H9 (cell line): ENCODE measurements around the gene SESN2. TPM values are rescaled to one million over a fixed set of nuclear protein-coding genes. Genes with fewer than 3 reads are reported as not detected.
A peak's percentile ranks its signal among the peaks of the same experiment; 100 is the strongest.

Experiments
- DNase-seq: peaks from one replicate; pipeline ENCODE4 v3.0.0-alpha.2; 2017
- H2AFZ ChIP-seq: one replicate; pipeline ENCODE4 v1.6.1; 2013; ENCODE audit warnings: mild to moderate bottlenecking, low read length, control low read depth, moderate library complexity
- H2AK5ac ChIP-seq: 2 replicates; pipeline ENCODE4 v1.6.1; 2013; ENCODE audit warnings: low read length, control low read depth, mixed read lengths; ENCODE audit not compliant: insufficient read length
- H2BK120ac ChIP-seq: one replicate; pipeline ENCODE4 v1.6.1; 2013; ENCODE audit warnings: low read depth, mild to moderate bottlenecking, low read length, control low read depth, inconsistent platforms; ENCODE audit not compliant: poor library complexity, severe bottlenecking
- H2BK12ac ChIP-seq: 2 replicates; pipeline ENCODE4 v1.6.1; 2013; ENCODE audit warnings: low read length, control low read depth, mixed read lengths, low read depth; ENCODE audit not compliant: insufficient read length
- H2BK15ac ChIP-seq: 2 replicates; pipeline ENCODE4 v1.6.1; 2013; ENCODE audit warnings: low read depth, low read length, control low read depth
- H2BK20ac ChIP-seq: one replicate; pipeline ENCODE4 v1.6.1; 2013; ENCODE audit warnings: low read depth, mild to moderate bottlenecking, low read length, control low read depth, inconsistent platforms; ENCODE audit not compliant: poor library complexity, severe bottlenecking
- H2BK5ac ChIP-seq: 2 replicates; pipeline ENCODE4 v1.6.1; 2013; ENCODE audit warnings: low read length, control low read depth, mixed read lengths; ENCODE audit not compliant: insufficient read length
- H3K14ac ChIP-seq: 2 replicates; pipeline ENCODE4 v1.6.1; 2013; ENCODE audit warnings: low read length, control low read depth; ENCODE audit not compliant: insufficient read depth
- H3K18ac ChIP-seq: 2 replicates; pipeline ENCODE4 v1.6.1; 2013; ENCODE audit warnings: low read depth, mild to moderate bottlenecking, mixed read lengths, low read length, control low read depth; ENCODE audit not compliant: insufficient read length
- H3K23ac ChIP-seq: 2 replicates; pipeline ENCODE4 v1.6.1; 2013; ENCODE audit warnings: low read length, control low read depth, mixed read lengths, low read depth; ENCODE audit not compliant: insufficient read length
- H3K23me2 ChIP-seq: 2 replicates; pipeline ENCODE4 v1.6.1; 2013; ENCODE audit warnings: low read depth, mild to moderate bottlenecking, mixed read lengths, low read length, control low read depth; ENCODE audit not compliant: insufficient read length, poor library complexity, severe bottlenecking
- H3K27ac ChIP-seq: 2 replicates; pipeline ENCODE4 v1.5.1; 2013; ENCODE audit warnings: low read length, control low read depth, mixed read lengths, low read depth; ENCODE audit not compliant: insufficient read length
- H3K27me3 ChIP-seq: 2 replicates; pipeline ENCODE4 v1.6.1; 2013; ENCODE audit warnings: low read length, control low read depth, inconsistent platforms; ENCODE audit not compliant: insufficient read depth
- H3K4ac ChIP-seq: 2 replicates; pipeline ENCODE4 v1.6.1; 2013; ENCODE audit warnings: low read depth, mild to moderate bottlenecking, control low read depth, inconsistent platforms, low read length, moderate library complexity
- H3K4me1 ChIP-seq: 2 replicates; pipeline ENCODE4 v1.6.1; 2013; ENCODE audit warnings: low read length, control low read depth, inconsistent platforms; ENCODE audit not compliant: insufficient read depth
- H3K4me2 ChIP-seq: 2 replicates; pipeline ENCODE4 v1.6.1; 2013; ENCODE audit warnings: low read length, control low read depth, mixed read lengths; ENCODE audit not compliant: insufficient read length, insufficient read depth
- H3K56ac ChIP-seq: 2 replicates; pipeline ENCODE4 v1.6.1; 2013; ENCODE audit warnings: low read depth, mild to moderate bottlenecking, mixed read lengths, low read length, control low read depth; ENCODE audit not compliant: insufficient read length
- H3K79me1 ChIP-seq: 2 replicates; pipeline ENCODE4 v1.6.1; 2013; ENCODE audit warnings: low read depth, mild to moderate bottlenecking, moderate library complexity, low read length, control low read depth, inconsistent platforms; ENCODE audit not compliant: insufficient read depth, poor library complexity, severe bottlenecking
- H3K79me2 ChIP-seq: 2 replicates; pipeline ENCODE4 v1.6.1; 2013; ENCODE audit warnings: low read length, control low read depth, inconsistent platforms; ENCODE audit not compliant: insufficient read depth
- H3K9ac ChIP-seq: 2 replicates; pipeline ENCODE4 v1.6.1; 2013; ENCODE audit warnings: low read length, control low read depth, mixed read lengths; ENCODE audit not compliant: insufficient read length; ENCODE audit errors: extremely low read depth
- H3K9me3 ChIP-seq: one replicate; pipeline ENCODE4 v1.6.1; 2013; ENCODE audit warnings: low read depth, low read length, inconsistent platforms; ENCODE audit not compliant: control insufficient read depth
- H3T11ph ChIP-seq: one replicate; pipeline ENCODE4 v1.6.1; 2013; ENCODE audit warnings: mild to moderate bottlenecking, low read length, control low read depth, inconsistent platforms
- H4K20me1 ChIP-seq: one replicate; pipeline ENCODE4 v1.6.1; 2013; ENCODE audit not compliant: control insufficient read depth, insufficient read length, insufficient read depth
- H4K5ac ChIP-seq: 2 replicates; pipeline ENCODE4 v1.6.1; 2013; ENCODE audit warnings: low read depth, mild to moderate bottlenecking, mixed read lengths, low read length, control low read depth; ENCODE audit not compliant: insufficient read length
- H4K8ac ChIP-seq: replicated peaks from 2 replicates; pipeline ENCODE4 v1.6.1; 2013; ENCODE audit warnings: low read length, control low read depth, mixed read lengths, low read depth; ENCODE audit not compliant: insufficient read length
- H4K91ac ChIP-seq: 2 replicates; pipeline ENCODE4 v1.6.1; 2013; ENCODE audit warnings: low read depth, mild to moderate bottlenecking, moderate library complexity, mixed read lengths, low read length, control low read depth; ENCODE audit not compliant: insufficient read length
- H3K27ac Mint-ChIP-seq, 3 experiments: 2 replicates in 2 of 3; 3 replicates in 1 of 3; pipeline ENCODE4 v1.8.0; 2020 to 2021; ENCODE audit warnings: mixed read lengths in 3 of 3, mild to moderate bottlenecking in 1 of 3, moderate library complexity in 1 of 3
- H3K27me3 Mint-ChIP-seq: 2 replicates; pipeline ENCODE4 v1.8.0; 2021; ENCODE audit warnings: low read depth, mild to moderate bottlenecking, moderate library complexity, mixed read lengths
- H3K36me3 Mint-ChIP-seq, 3 experiments: 2 replicates in 2 of 3; 3 replicates in 1 of 3; pipeline ENCODE4 v1.8.0; 2020 to 2021; ENCODE audit warnings: low read depth in 3 of 3, mixed read lengths in 3 of 3; ENCODE audit not compliant: insufficient read depth in 1 of 3
- H3K4me1 Mint-ChIP-seq, 2 experiments: 2 replicates each; pipeline ENCODE4 v1.8.0; 2020; ENCODE audit warnings: mixed read lengths in 2 of 2
- H3K4me3 Mint-ChIP-seq, 2 experiments: 2 replicates in 1 of 2; 3 replicates in 1 of 2; pipeline ENCODE4 v1.8.0; 2020 to 2021; ENCODE audit warnings: mild to moderate bottlenecking in 2 of 2, mixed read lengths in 2 of 2, moderate library complexity in 1 of 2
- H3K9me3 Mint-ChIP-seq, 2 experiments: 2 replicates in 1 of 2; 3 replicates in 1 of 2; pipeline ENCODE4 v1.8.0; 2020; ENCODE audit warnings: mild to moderate bottlenecking in 2 of 2, mixed read lengths in 2 of 2, moderate library complexity in 1 of 2
- CTCF ChIP-seq: fragments of 200-600 bp; sonication (generic); conservative IDR thresholded peaks from 3 replicates; pipeline ENCODE4 v1.8.0; 2021; ENCODE audit warnings: antibody characterized with exemption, mild to moderate bottlenecking
- WGBS: extraction: QIAGEN DNeasy Blood & Tissue Kit; methylation state at CpG from one replicate; pipeline ENCODE4 v1.1.7; 2013; ENCODE audit warnings: missing lambda C conversion rate, low lambda C conversion rate, mixed read lengths; ENCODE audit not compliant: insufficient read length; ENCODE audit errors: extremely low coverage; 5-methylcytosine and 5-hydroxymethylcytosine counted together
- total RNA-seq: library from RNA; stranded (reverse); gene quantifications from 2 replicates; pipeline ENCODE4 v1.2.1, GENCODE V29; 2021

The SESN2 gene
- total RNA-seq, 1 experiment from 2014 or later = 24.6 TPM

DNA sequence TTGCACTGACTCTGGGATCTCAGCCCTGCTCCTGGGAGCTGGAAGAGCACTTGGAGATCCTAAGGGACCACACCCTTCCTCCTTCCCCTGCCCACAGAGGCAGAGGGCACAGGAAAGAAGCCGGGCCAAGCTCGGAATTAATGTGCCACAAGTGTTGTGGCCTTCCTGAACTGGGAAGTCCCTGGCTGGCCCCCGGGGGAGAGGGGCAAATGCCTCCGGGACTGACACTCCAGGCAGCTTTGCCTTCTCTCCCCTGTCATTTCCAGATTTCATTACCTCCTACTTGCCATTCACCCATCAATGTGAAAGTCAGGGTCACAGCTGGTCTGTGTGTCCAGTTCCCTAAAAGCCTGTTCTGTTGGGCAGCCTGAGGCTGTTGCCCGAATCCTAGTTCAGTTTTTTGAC lies 21.7 kb downstream of the SESN2 start:
- Histone ChIP-seq H3K4me1 (no peaks in the 10 kb centered on the region), H3K14ac (no peak overlapping the region), H3T11ph (no peak overlapping the region), H3K79me1 (no peaks in the 10 kb centered on the region), H2BK20ac (no peak overlapping the region), H2BK120ac (no peak overlapping the region), H3K79me2 (no peaks in the 10 kb centered on the region), H4K5ac (no peak overlapping the region), H2AFZ (no peak overlapping the region), H3K27ac (no peak overlapping the region), H3K4ac (no peak overlapping the region), H3K27me3 (no peaks in the 10 kb centered on the region), H3K23ac (no peak overlapping the region), H3K4me2 (no peak overlapping the region), H2BK15ac (no peak overlapping the region), H2BK5ac (no peak overlapping the region), H3K9me3 (no peaks in the 10 kb centered on the region), H4K8ac (no peak overlapping the region), H3K56ac (no peak overlapping the region), H3K18ac (no peak overlapping the region), H2AK5ac (no peak overlapping the region), H3K9ac (no peak overlapping the region), H2BK12ac (no peak overlapping the region), H4K20me1 (no peaks in the 10 kb centered on the region), H4K91ac (no peak overlapping the region), H3K23me2 (no peaks in the 10 kb centered on the region)
- no CpG with 5 or more reads among the region's 5 CpGs for WGBS
- Mint-ChIP-seq H3K27ac (peak overlapping the region in 1 of 3 experiments; percentile 75; a peak in 2 of 7 replicates), H3K27me3 (no peaks in the 10 kb centered on the region), H3K4me3 (no peak overlapping the region), H3K36me3 (peaks cover 26 to 65% (median 42%) of the 10 kb centered on the region in 3 experiments; a peak in 6 of 7 replicates), H3K9me3 (no peaks in the 10 kb centered on the region), H3K4me1 (peaks cover 3 to 8% of the 10 kb centered on the region in 2 experiments; a peak in 2 of 4 replicates)
- no peak for DNase-seq
- no peak for TF ChIP-seq CTCF
